ENCODE measurements around the gene RNF43.

GRCh38 chr17:58388302-58389190 lies 28.8 kb downstream of the RNF43 start:
- no peak for TF ChIP-seq RAD21 (CRISPR knock-in tag; IDR thresholded peaks at IDR 0.05)
- no peak for TF ChIP-seq CTCF (CRISPR knock-in tag; IDR thresholded peaks at IDR 0.05)
- TF ChIP-seq MTA1 (CRISPR knock-in tag; IDR thresholded peaks at IDR 0.05; ENCODE audit: borderline replicate concordance) = no peak
- TF ChIP-seq, protein P1, sequence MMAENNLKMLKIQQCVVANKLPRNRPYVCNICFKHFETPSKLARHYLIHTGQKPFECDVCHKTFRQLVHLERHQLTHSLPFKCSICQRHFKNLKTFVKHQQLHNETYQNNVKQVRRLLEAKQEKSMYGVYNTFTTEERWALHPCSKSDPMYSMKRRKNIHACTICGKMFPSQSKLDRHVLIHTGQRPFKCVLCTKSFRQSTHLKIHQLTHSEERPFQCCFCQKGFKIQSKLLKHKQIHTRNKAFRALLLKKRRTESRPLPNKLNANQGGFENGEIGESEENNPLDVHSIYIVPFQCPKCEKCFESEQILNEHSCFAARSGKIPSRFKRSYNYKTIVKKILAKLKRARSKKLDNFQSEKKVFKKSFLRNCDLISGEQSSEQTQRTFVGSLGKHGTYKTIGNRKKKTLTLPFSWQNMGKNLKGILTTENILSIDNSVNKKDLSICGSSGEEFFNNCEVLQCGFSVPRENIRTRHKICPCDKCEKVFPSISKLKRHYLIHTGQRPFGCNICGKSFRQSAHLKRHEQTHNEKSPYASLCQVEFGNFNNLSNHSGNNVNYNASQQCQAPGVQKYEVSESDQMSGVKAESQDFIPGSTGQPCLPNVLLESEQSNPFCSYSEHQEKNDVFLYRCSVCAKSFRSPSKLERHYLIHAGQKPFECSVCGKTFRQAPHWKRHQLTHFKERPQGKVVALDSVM (CRISPR knock-in tag; IDR thresholded peaks at IDR 0.05) = no peak
- TF ChIP-seq ZNF276 (CRISPR knock-in tag; IDR thresholded peaks at IDR 0.05; ENCODE audit: low read depth) = no peak
- no peak for TF ChIP-seq ATAD3A (CRISPR knock-in tag; IDR thresholded peaks at IDR 0.05)
- no peak for TF ChIP-seq PHF20 (CRISPR knock-in tag; IDR thresholded peaks at IDR 0.05)
- no peak for TF ChIP-seq FOSL2 (CRISPR knock-in tag; IDR thresholded peaks at IDR 0.05)
- TF ChIP-seq SPEN (CRISPR knock-in tag; IDR thresholded peaks at IDR 0.05; ENCODE audit: low read depth) = no peak
- TF ChIP-seq, protein P2, sequence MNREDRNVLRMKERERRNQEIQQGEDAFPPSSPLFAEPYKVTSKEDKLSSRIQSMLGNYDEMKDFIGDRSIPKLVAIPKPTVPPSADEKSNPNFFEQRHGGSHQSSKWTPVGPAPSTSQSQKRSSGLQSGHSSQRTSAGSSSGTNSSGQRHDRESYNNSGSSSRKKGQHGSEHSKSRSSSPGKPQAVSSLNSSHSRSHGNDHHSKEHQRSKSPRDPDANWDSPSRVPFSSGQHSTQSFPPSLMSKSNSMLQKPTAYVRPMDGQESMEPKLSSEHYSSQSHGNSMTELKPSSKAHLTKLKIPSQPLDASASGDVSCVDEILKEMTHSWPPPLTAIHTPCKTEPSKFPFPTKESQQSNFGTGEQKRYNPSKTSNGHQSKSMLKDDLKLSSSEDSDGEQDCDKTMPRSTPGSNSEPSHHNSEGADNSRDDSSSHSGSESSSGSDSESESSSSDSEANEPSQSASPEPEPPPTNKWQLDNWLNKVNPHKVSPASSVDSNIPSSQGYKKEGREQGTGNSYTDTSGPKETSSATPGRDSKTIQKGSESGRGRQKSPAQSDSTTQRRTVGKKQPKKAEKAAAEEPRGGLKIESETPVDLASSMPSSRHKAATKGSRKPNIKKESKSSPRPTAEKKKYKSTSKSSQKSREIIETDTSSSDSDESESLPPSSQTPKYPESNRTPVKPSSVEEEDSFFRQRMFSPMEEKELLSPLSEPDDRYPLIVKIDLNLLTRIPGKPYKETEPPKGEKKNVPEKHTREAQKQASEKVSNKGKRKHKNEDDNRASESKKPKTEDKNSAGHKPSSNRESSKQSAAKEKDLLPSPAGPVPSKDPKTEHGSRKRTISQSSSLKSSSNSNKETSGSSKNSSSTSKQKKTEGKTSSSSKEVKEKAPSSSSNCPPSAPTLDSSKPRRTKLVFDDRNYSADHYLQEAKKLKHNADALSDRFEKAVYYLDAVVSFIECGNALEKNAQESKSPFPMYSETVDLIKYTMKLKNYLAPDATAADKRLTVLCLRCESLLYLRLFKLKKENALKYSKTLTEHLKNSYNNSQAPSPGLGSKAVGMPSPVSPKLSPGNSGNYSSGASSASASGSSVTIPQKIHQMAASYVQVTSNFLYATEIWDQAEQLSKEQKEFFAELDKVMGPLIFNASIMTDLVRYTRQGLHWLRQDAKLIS (CRISPR knock-in tag; IDR thresholded peaks at IDR 0.05) = no peak
- no peak for TF ChIP-seq HHEX (CRISPR knock-in tag; IDR thresholded peaks at IDR 0.05)
